Keratinocyte (primary cell): ENCODE measurements around the gene IL22RA1. TPM values are rescaled to one million over a fixed set of nuclear protein-coding genes. Genes with fewer than 3 reads are reported as not detected.

Experiments
- DNase-seq: peaks from one replicate; pipeline ENCODE4 v3.0.0-alpha.2; 2011; ENCODE audit warnings: low read depth, missing footprints, low spot score
- FAIRE-seq: peaks from 2 replicates; lab custom pipeline; 2011; peaks lifted over from hg19 to GRCh38; lab: Jason Lieb, UNC
- H2AFZ ChIP-seq: 2 replicates; pipeline ENCODE4 v1.6.0; 2012; ENCODE audit warnings: low read length, control low read depth, inconsistent platforms; ENCODE audit not compliant: control insufficient read depth
- H3K27ac ChIP-seq: 2 replicates; pipeline ENCODE4 v1.5.1; 2011; ENCODE audit warnings: low read length; ENCODE audit not compliant: control insufficient read depth, insufficient read depth
- H3K27me3 ChIP-seq: 3 replicates; pipeline ENCODE4 v1.6.0; 2011; ENCODE audit warnings: low read length; ENCODE audit not compliant: control insufficient read depth, insufficient read depth; ENCODE audit errors: extremely low read depth
- H3K36me3 ChIP-seq, 2 experiments: 2 replicates in 1 of 2; 3 replicates in 1 of 2; pipeline ENCODE4 v1.5.1; 2011; ENCODE audit warnings: low read length in 2 of 2, mild to moderate bottlenecking in 1 of 2; ENCODE audit not compliant: control insufficient read depth in 2 of 2, insufficient read depth in 2 of 2; ENCODE audit errors: extremely low read depth in 1 of 2
- H3K4me1 ChIP-seq: 3 replicates; pipeline ENCODE4 v1.5.1; 2011; ENCODE audit warnings: low read length; ENCODE audit not compliant: control insufficient read depth, insufficient read depth; ENCODE audit errors: extremely low read depth
- H3K4me2 ChIP-seq: 3 replicates; pipeline ENCODE4 v1.6.0; 2011; ENCODE audit warnings: low read depth, low read length; ENCODE audit not compliant: control insufficient read depth, insufficient read depth; ENCODE audit errors: extremely low read depth
- H3K4me3 ChIP-seq, 3 experiments: fragments of 200-600 bp in 1 of 3; sonication (generic) in 1 of 3; 2 replicates in 2 of 3; 3 replicates in 1 of 3; pipeline ENCODE4 v1.5.1; 2011 to 2016; ENCODE audit warnings: low read length in 3 of 3, mild to moderate bottlenecking in 3 of 3, control low read depth in 2 of 3, inconsistent platforms in 1 of 3, low read depth in 1 of 3, mixed read lengths in 1 of 3, mixed run types in 1 of 3, moderate library complexity in 1 of 3; ENCODE audit not compliant: control insufficient read depth in 2 of 3, insufficient read depth in 2 of 3; ENCODE audit errors: extremely low read depth in 1 of 3
- H3K79me2 ChIP-seq: 2 replicates; pipeline ENCODE4 v1.6.0; 2012; ENCODE audit warnings: low read length; ENCODE audit not compliant: control insufficient read depth, insufficient read depth
- H3K9ac ChIP-seq: 3 replicates; pipeline ENCODE4 v1.6.0; 2011; ENCODE audit warnings: low read length; ENCODE audit not compliant: control insufficient read depth, insufficient read depth; ENCODE audit errors: extremely low read depth
- H3K9me1 ChIP-seq: 3 replicates; pipeline ENCODE4 v1.6.0; 2011; ENCODE audit warnings: low read length; ENCODE audit not compliant: control insufficient read depth, insufficient read depth; ENCODE audit errors: extremely low read depth
- H3K9me3 ChIP-seq: 2 replicates; pipeline ENCODE4 v1.5.1; 2012; ENCODE audit warnings: low read depth, low read length; ENCODE audit not compliant: control insufficient read depth
- H4K20me1 ChIP-seq: 3 replicates; pipeline ENCODE4 v1.6.0; 2011; ENCODE audit warnings: low read length; ENCODE audit not compliant: control insufficient read depth, insufficient read depth; ENCODE audit errors: extremely low read depth
- CTCF ChIP-seq, 3 experiments: IDR thresholded peaks in 1 of 3; conservative IDR thresholded peaks in 1 of 3; optimal IDR thresholded peaks in 1 of 3; 2 replicates in 2 of 3; 3 replicates in 1 of 3; pipeline versions ENCODE3 to v1.5.1; 2011; ENCODE audit warnings: low read length in 3 of 3, mild to moderate bottlenecking in 3 of 3, moderate library complexity in 2 of 3, control low read depth in 1 of 3, inconsistent platforms in 1 of 3; ENCODE audit not compliant: insufficient read depth in 2 of 3; ENCODE audit errors: extremely low read depth in 1 of 3
- EZH2 ChIP-seq: IDR thresholded peaks from one replicate; pipeline ENCODE4 v1.6.1; 2012; ENCODE audit warnings: inconsistent platforms, mild to moderate bottlenecking, low read length, moderate library complexity
- dilution Hi-C: fragments of 300-500 bp; cut with MboI; formaldehyde crosslinking; loops from one replicate; pipeline ENCODE4 v1.7.0; 2020; ENCODE audit warnings: low sequenced_read_pairs; ENCODE audit not compliant: extremely low pct_ligation_motif_present
- polyA plus RNA-seq, 5 experiments: library from polyadenylated mRNA; depleted of rRNA in 3 of 5; stranded (reverse) in 3 of 5; stranded (forward) in 1 of 5; unstranded in 1 of 5; fragments of >200 nt; gene quantifications; 1 replicate in 1 of 5; 2 replicates in 3 of 5; 3 replicates in 1 of 5; pipeline versions ENCODE4 v1.2.1 to v1.2.3, GENCODE V29; 2011 to 2012; ENCODE audit warnings: missing spikeins in 2 of 5, low read depth in 1 of 5, low replicate concordance in 1 of 5

The IL22RA1 gene
- polyA plus RNA-seq, 1 donor (not counting 4 experiments of a cell fraction or from before 2014, with no cell fraction given), result 1.7 TPM

- H4K20me1 ChIP-seq, result no peaks in the 10 kb centered on the region
- peaks cover 0 to 2% of the 10 kb centered on the region in 2 experiments for H3K36me3 ChIP-seq
- dilution Hi-C loops, result no loop called here
- TF ChIP-seq CTCF (optimal IDR thresholded peaks at IDR 0.05 in 1 of 3, IDR thresholded peaks at IDR 0.05 in 1 of 3, conservative IDR thresholded peaks at IDR 0.05 in 1 of 3; ENCODE audit: extremely low read depth in 1 of 3, insufficient read depth in 2 of 3, low read length in 3 of 3) (no peak), EZH2 (no peak)
- H3K4me1 ChIP-seq, result peaks cover 4% of the 10 kb centered on the region
- H3K9ac ChIP-seq, result no peak overlapping the region
- no peak overlapping the region for H2AFZ ChIP-seq
- no peak overlapping the region for H3K4me2 ChIP-seq
- H3K27me3 ChIP-seq, result no peaks in the 10 kb centered on the region
- H3K9me1 ChIP-seq, result peaks cover 2% of the 10 kb centered on the region
- no peaks in the 10 kb centered on the region for H3K9me3 ChIP-seq
- no peak overlapping the region for H3K4me3 ChIP-seq
- no peak for DNase-seq
- H3K27ac ChIP-seq, result no peak overlapping the region
- H3K79me2 ChIP-seq, result no peaks in the 10 kb centered on the region
- FAIRE-seq, result no peak
Measured at GRCh38 chr1:24180676-24181075, 37.7 kb upstream of the IL22RA1 start.

GRCh38 chr1:24179251-24179840, 36.4 kb upstream of the IL22RA1 start:
- FAIRE-seq, result no peak
- H3K4me2 ChIP-seq, result no peak overlapping the region

More at GRCh38 chr1:24179251-24179840, 36.4 kb upstream of the IL22RA1 start:
- no peaks in the 10 kb centered on the region for H3K79me2 ChIP-seq
- TF ChIP-seq EZH2 (no peak), CTCF (optimal IDR thresholded peaks at IDR 0.05 in 1 of 3, IDR thresholded peaks at IDR 0.05 in 1 of 3, conservative IDR thresholded peaks at IDR 0.05 in 1 of 3; ENCODE audit: extremely low read depth in 1 of 3, insufficient read depth in 2 of 3, low read length in 3 of 3) (no peak)
- no peak overlapping the region for H3K4me3 ChIP-seq
- H3K27me3 ChIP-seq, result no peaks in the 10 kb centered on the region
- peaks cover 8% of the 10 kb centered on the region for H3K4me1 ChIP-seq
- no peak overlapping the region for H3K9ac ChIP-seq
- no peak for DNase-seq
- peaks cover 2% of the 10 kb centered on the region for H3K9me1 ChIP-seq
- no peak overlapping the region for H3K27ac ChIP-seq
- H3K9me3 ChIP-seq, result no peaks in the 10 kb centered on the region
- H3K36me3 ChIP-seq, result peaks cover 0 to 2% of the 10 kb centered on the region in 2 experiments
- no peaks in the 10 kb centered on the region for H4K20me1 ChIP-seq
- H2AFZ ChIP-seq, result no peak overlapping the region
- dilution Hi-C loops, result no loop called here
